Measurements from ENCODE around the gene SLC9A9. TPM values are rescaled to one million over a fixed set of nuclear protein-coding genes. Genes with fewer than 3 reads are reported as not detected.

The SLC9A9 gene
- total RNA-seq, 2 donors from 2014 or later = 25.3 to 31.8 TPM

GRCh38 chr3:143831994-143832393, 16.3 kb downstream of the SLC9A9 start:
- Mint-ChIP-seq H3K4me1 (peaks cover 26% of the 10 kb centered on the region), H3K36me3 (ENCODE audit: low read depth) (peaks cover 11% of the 10 kb centered on the region), H3K27ac (no peak overlapping the region), H3K27me3 (no peaks in the 10 kb centered on the region), H3K4me3 (peak overlapping the region; percentile 31)
- peak; percentile 42 for ATAC-seq
- DNase-seq = no peak
- H3K9me3 ChIP-seq (ENCODE audit: control insufficient read depth, low read length, poor library complexity, severe bottlenecking) = no peaks in the 10 kb centered on the region

DNA sequence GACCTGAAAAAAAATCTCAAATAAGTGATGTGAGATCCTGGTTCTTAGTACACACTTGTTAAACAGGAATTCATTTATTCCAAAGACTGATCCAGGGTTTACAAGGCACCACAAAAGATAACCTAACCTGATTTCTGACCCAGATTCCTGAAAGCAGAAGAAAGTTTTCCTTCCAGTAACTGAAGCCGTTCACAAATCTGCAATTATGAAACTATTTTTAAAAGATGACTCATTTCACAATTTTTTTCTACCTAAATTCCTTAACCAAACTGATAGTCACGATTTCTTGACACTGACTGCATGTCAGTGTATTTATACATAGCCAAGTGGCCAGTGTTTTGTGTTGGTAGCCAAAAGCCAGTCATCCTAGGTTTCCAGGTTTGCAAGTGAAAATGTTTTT, 17.1 kb downstream of the SLC9A9 start:
- no peak overlapping the region for H3K27ac Mint-ChIP-seq

GRCh38 chr3:143830786-143831185, 17.5 kb downstream of the SLC9A9 start:
- DNase-seq (no peak), ATAC-seq (no peak)
- H3K4me3 Mint-ChIP-seq = no peak overlapping the region
- no peaks in the 10 kb centered on the region for H3K27me3 Mint-ChIP-seq
- peaks cover 31% of the 10 kb centered on the region for H3K4me1 Mint-ChIP-seq
- no peak overlapping the region for H3K27ac Mint-ChIP-seq
- peaks cover 11% of the 10 kb centered on the region for H3K36me3 Mint-ChIP-seq (ENCODE audit: low read depth)
- H3K9me3 ChIP-seq (ENCODE audit: control insufficient read depth, low read length, poor library complexity, severe bottlenecking) = no peaks in the 10 kb centered on the region

More for the DNA sequence above, 17.1 kb downstream of the SLC9A9 start:
- Mint-ChIP-seq H3K36me3 (ENCODE audit: low read depth) (peaks cover 11% of the 10 kb centered on the region), H3K4me3 (no peak overlapping the region), H3K27me3 (no peaks in the 10 kb centered on the region), H3K4me1 (peaks cover 32% of the 10 kb centered on the region)
- no peak for ATAC-seq
- H3K9me3 ChIP-seq (ENCODE audit: control insufficient read depth, low read length, poor library complexity, severe bottlenecking) = no peaks in the 10 kb centered on the region
- no peak for DNase-seq

GRCh38 chr3:143830063-143830462, 18.2 kb downstream of the SLC9A9 start:
- H3K36me3 Mint-ChIP-seq (ENCODE audit: low read depth) = peaks cover 6% of the 10 kb centered on the region
- no peaks in the 10 kb centered on the region for H3K9me3 ChIP-seq (ENCODE audit: control insufficient read depth, low read length, poor library complexity, severe bottlenecking)
- H3K4me3 Mint-ChIP-seq = no peak overlapping the region
- H3K27me3 Mint-ChIP-seq = no peaks in the 10 kb centered on the region
- DNase-seq = no peak
- no peak for ATAC-seq
- H3K4me1 Mint-ChIP-seq = peaks cover 29% of the 10 kb centered on the region
- H3K27ac Mint-ChIP-seq = no peak overlapping the region

DNA sequence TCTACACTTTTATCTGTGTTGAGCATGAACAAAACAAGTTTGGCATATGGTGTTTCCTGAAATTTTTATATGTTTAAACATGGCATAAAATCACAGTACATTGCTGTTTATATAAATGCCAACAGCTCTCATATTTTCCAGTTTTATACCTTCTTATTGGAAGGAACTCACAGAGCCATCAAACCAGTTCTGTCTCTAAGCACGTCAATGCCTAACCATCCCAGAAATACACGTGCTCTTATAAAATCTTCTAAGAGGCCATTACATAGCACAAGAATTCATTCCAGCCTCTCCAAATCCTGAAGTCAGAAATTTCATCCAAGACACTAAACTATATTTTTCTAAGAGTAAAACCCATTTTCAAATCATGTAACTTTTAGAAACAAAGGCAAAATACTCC, 20.8 kb downstream of the SLC9A9 start:
- peaks cover 32% of the 10 kb centered on the region for H3K4me1 Mint-ChIP-seq
- H3K36me3 Mint-ChIP-seq (ENCODE audit: low read depth) = peaks cover 5% of the 10 kb centered on the region
- peak overlapping the region; percentile 42 for H3K27ac Mint-ChIP-seq
- H3K9me3 ChIP-seq (ENCODE audit: control insufficient read depth, low read length, poor library complexity, severe bottlenecking) = no peaks in the 10 kb centered on the region
- H3K27me3 Mint-ChIP-seq = no peaks in the 10 kb centered on the region
- ATAC-seq = no peak
- no peak overlapping the region for H3K4me3 Mint-ChIP-seq
- no peak for DNase-seq

- Mint-ChIP-seq H3K36me3 (ENCODE audit: low read depth) (peaks cover 5% of the 10 kb centered on the region), H3K4me1 (peaks cover 40% of the 10 kb centered on the region), H3K4me3 (peak overlapping the region; percentile 1), H3K27me3 (no peaks in the 10 kb centered on the region), H3K27ac (peak overlapping the region; percentile 1)
- H3K9me3 ChIP-seq (ENCODE audit: control insufficient read depth, low read length, poor library complexity, severe bottlenecking) = no peaks in the 10 kb centered on the region
- DNase-seq (no peak), ATAC-seq (no peak)
These were observed 22.0 kb downstream of the SLC9A9 start for GRCh38 chr3:143826296-143826695.

DNA sequence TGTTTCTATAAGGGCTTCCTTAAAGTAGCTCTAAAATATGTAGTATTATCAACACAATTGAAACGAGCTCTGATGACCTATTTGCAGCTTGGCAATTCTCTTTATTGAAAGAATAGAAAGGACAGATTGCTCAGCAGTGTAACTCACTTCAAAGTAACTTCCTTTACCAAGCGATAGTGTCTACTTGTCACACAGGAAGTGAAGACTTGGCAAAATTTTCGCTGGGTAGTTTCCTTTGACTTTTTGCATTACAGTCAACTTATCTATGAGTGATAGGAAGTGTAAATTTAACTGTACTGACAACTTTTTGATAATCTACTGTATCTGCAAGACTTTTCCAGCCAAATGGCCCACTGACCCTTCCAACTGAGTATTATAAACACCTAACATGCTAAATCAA, 22.8 kb downstream of the SLC9A9 start:
- Mint-ChIP-seq H3K27ac (peak overlapping the region; percentile 8), H3K4me3 (peak overlapping the region; percentile 63), H3K4me1 (peaks cover 43% of the 10 kb centered on the region), H3K36me3 (ENCODE audit: low read depth) (peaks cover 5% of the 10 kb centered on the region), H3K27me3 (no peaks in the 10 kb centered on the region)
- DNase-seq (no peak), ATAC-seq (peak; percentile 92)
- H3K9me3 ChIP-seq (ENCODE audit: control insufficient read depth, low read length, poor library complexity, severe bottlenecking) = no peaks in the 10 kb centered on the region

- Mint-ChIP-seq H3K4me3 (no peak overlapping the region), H3K27me3 (no peaks in the 10 kb centered on the region), H3K4me1 (peaks cover 41% of the 10 kb centered on the region), H3K27ac (peak overlapping the region; percentile 57), H3K36me3 (ENCODE audit: low read depth) (peaks cover 5% of the 10 kb centered on the region)
- no peaks in the 10 kb centered on the region for H3K9me3 ChIP-seq (ENCODE audit: control insufficient read depth, low read length, poor library complexity, severe bottlenecking)
- no peak for DNase-seq
- ATAC-seq = no peak
These were observed 23.4 kb downstream of the SLC9A9 start for GRCh38 chr3:143824735-143825385.

DNA sequence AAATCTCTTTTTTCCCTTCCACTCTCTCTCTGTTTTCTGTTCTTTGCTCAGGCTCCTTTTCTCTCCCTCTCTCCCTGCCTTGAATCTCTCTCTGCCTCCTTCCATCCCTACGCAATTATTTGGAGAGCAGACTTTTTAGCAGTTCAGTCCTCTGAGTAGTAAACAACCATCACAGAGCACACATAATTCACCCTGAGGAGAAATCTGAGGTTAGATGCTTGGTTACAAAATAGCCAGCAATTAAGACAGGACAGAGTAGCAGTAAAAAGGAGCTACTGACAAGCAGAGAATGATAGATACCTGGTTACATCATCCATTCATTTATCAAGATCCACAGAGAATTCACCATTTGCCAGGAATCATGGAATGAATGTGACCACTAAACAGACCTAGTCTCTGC, 25.5 kb downstream of the SLC9A9 start:
- Mint-ChIP-seq H3K27ac (peak overlapping the region; percentile 85), H3K36me3 (ENCODE audit: low read depth) (no peaks in the 10 kb centered on the region), H3K27me3 (no peaks in the 10 kb centered on the region), H3K4me1 (peaks cover 41% of the 10 kb centered on the region), H3K4me3 (no peak overlapping the region)
- DNase-seq = no peak
- ATAC-seq = no peak
- H3K9me3 ChIP-seq (ENCODE audit: control insufficient read depth, low read length, poor library complexity, severe bottlenecking) = no peaks in the 10 kb centered on the region

DNA sequence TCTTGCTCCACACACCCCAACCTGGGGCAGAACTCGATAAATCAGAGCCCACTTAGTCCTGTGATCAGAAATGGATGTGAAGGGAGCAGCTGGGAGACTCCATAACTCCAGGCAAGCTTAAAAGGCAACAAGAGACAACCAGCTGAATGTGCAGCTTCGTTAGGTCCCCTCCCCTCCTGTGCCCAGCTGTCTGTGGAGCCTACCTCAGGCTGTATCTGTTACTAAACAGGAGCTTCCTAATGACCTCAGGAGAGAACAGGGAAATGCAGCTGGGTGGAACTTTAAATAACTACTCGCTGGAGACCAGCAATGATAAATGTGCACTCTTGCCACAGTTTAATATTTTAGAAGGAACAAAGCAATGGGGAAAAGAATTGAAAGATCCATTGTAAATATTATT, 25.9 kb downstream of the SLC9A9 start:
- no peak for DNase-seq
- H3K9me3 ChIP-seq (ENCODE audit: control insufficient read depth, low read length, poor library complexity, severe bottlenecking) = no peaks in the 10 kb centered on the region
- Mint-ChIP-seq H3K4me1 (peaks cover 41% of the 10 kb centered on the region), H3K27ac (peak overlapping the region; percentile 85), H3K4me3 (no peak overlapping the region), H3K27me3 (no peaks in the 10 kb centered on the region), H3K36me3 (ENCODE audit: low read depth) (no peaks in the 10 kb centered on the region)
- ATAC-seq = no peak

- peak overlapping the region; percentile 85 for H3K27ac Mint-ChIP-seq
These were observed 26.4 kb downstream of the SLC9A9 start for GRCh38 chr3:143821862-143822261.

GRCh38 chr3:143820466-143821221, 27.6 kb downstream of the SLC9A9 start:
- DNase-seq = no peak
- Mint-ChIP-seq H3K4me3 (no peak overlapping the region), H3K4me1 (peaks cover 31% of the 10 kb centered on the region), H3K36me3 (ENCODE audit: low read depth) (no peaks in the 10 kb centered on the region), H3K27me3 (no peaks in the 10 kb centered on the region), H3K27ac (no peak overlapping the region)
- no peaks in the 10 kb centered on the region for H3K9me3 ChIP-seq (ENCODE audit: control insufficient read depth, low read length, poor library complexity, severe bottlenecking)
- no peak for ATAC-seq

More at GRCh38 chr3:143821862-143822261, 26.4 kb downstream of the SLC9A9 start:
- ATAC-seq = peak; percentile 37
- no peak for DNase-seq
- no peak overlapping the region for H3K4me3 Mint-ChIP-seq
- no peaks in the 10 kb centered on the region for H3K27me3 Mint-ChIP-seq
- H3K9me3 ChIP-seq (ENCODE audit: control insufficient read depth, low read length, poor library complexity, severe bottlenecking) = no peaks in the 10 kb centered on the region
- H3K36me3 Mint-ChIP-seq (ENCODE audit: low read depth) = no peaks in the 10 kb centered on the region
- H3K4me1 Mint-ChIP-seq = peaks cover 40% of the 10 kb centered on the region

DNA sequence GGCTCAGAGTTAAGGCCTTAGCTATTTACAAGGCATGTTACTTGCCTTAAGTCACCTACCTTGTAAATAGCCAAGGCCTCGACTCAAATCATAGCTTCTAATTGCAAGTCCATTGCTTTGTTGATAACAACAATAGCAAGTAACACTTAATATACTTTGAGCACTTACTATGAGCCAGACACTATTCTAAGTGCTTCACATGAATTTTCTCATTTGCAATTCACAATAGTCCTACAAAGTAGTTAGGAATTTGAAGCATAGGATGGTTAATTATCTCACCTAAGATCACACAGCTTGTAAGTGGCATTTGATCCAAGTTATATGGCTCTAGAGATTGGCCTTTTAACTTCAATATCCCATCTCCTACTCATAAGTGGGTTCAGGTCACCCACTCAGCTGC, 28.4 kb downstream of the SLC9A9 start:
- H3K9me3 ChIP-seq (ENCODE audit: control insufficient read depth, low read length, poor library complexity, severe bottlenecking) = no peaks in the 10 kb centered on the region
- H3K4me3 Mint-ChIP-seq = no peak overlapping the region
- H3K36me3 Mint-ChIP-seq (ENCODE audit: low read depth) = peaks cover under 1% of the 10 kb centered on the region
- no peaks in the 10 kb centered on the region for H3K27me3 Mint-ChIP-seq
- ATAC-seq = no peak
- H3K4me1 Mint-ChIP-seq = peaks cover 27% of the 10 kb centered on the region
- DNase-seq = no peak
- H3K27ac Mint-ChIP-seq = no peak overlapping the region
